ENCODE measurements around the gene LIMD2.

Gene LIMD2

GRCh38 chr17:63697341-63698286, 2.3 kb downstream of the LIMD2 start (continued):
- TF ChIP-seq HIC1 (tag by site-specific recombination; IDR thresholded peaks at IDR 0.05) (peak; percentile 78), SCRT1 (tag by site-specific recombination; IDR thresholded peaks at IDR 0.05; ENCODE audit: borderline replicate concordance) (peak; percentile 97), ZXDB (tag by site-specific recombination; IDR thresholded peaks at IDR 0.05) (peak; percentile 57), PATZ1 (tag by site-specific recombination; IDR thresholded peaks at IDR 0.05) (peak; percentile 84), GLIS2 (tag by site-specific recombination; IDR thresholded peaks at IDR 0.05) (peak; percentile 89), ZBTB10 (tag by site-specific recombination; IDR thresholded peaks at IDR 0.05) (peak; percentile 67; the same call in 1 of the 2 replicates)

GRCh38 chr17:63696381-63696961, 3.5 kb downstream of the LIMD2 start:
- CTCF ChIA-PET = interaction anchor here (0.6 to 3.7 kb wide), 14 partner anchors 9 to 846 kb away, joined by 3 to 27 read pairs (median 3); partner anchors contain the start of gene MAP3K3
- POLR2A ChIA-PET = interaction anchor here (1.2 to 2.0 kb wide), 3 partner anchors 75 to 131 kb away, joined by 4 to 5 read pairs (median 4); partner anchors contain the start of genes CCDC47, FTSJ3, MAP3K3 and PSMC5
- H3K4me3 ChIP-seq (ENCODE audit: low read depth, low read length) = no peak overlapping the region
- H3K27ac ChIP-seq (ENCODE audit: extremely low read depth, low read depth, low read length) = peak overlapping the region; percentile 0; the same call in 1 of the 2 replicates
- peaks cover 3 to 59% of the 10 kb centered on the region in 2 experiments; a peak in 2 of 3 replicates for H3K36me3 ChIP-seq (ENCODE audit: control insufficient read depth in 2 of 2, insufficient read depth in 1 of 2, low read length in 2 of 2)
- peaks cover 3% of the 10 kb centered on the region; the same call in 1 of the 2 replicates for H3K4me1 ChIP-seq (ENCODE audit: control insufficient read depth, insufficient read depth, low read length)
- H3K9me3 ChIP-seq (ENCODE audit: control insufficient read depth, insufficient read depth, low read depth, low read length) = no peaks in the 10 kb centered on the region
- TF ChIP-seq ZNF692 (tag by site-specific recombination; IDR thresholded peaks at IDR 0.05) (no peak), ZNF16 (tag by site-specific recombination; IDR thresholded peaks at IDR 0.05; ENCODE audit: low read depth) (no peak), SP2 (tag by site-specific recombination; IDR thresholded peaks at IDR 0.05) (no peak), CTCF (tag by site-specific recombination; IDR thresholded peaks at IDR 0.05) (peak; percentile 54; the same call in 1 of the 2 replicates), ZNF155 (tag by site-specific recombination; IDR thresholded peaks at IDR 0.05) (no peak), KLF17 (tag by site-specific recombination; IDR thresholded peaks at IDR 0.05) (no peak), ZNF214 (tag by site-specific recombination; IDR thresholded peaks at IDR 0.05; ENCODE audit: borderline replicate concordance) (no peak), GLIS2 (tag by site-specific recombination; IDR thresholded peaks at IDR 0.05) (0 out of 2 replicates have a peak, but pooled peaks have one; percentile 19), KLF9 (tag by site-specific recombination; IDR thresholded peaks at IDR 0.05; ENCODE audit: low read depth) (no peak), SETDB1 (IDR thresholded peaks at IDR 0.05; ENCODE audit: insufficient read length, low read length) (no peak), PRDM10 (tag by site-specific recombination; IDR thresholded peaks at IDR 0.05) (peak; percentile 41), ZNF664 (tag by site-specific recombination; IDR thresholded peaks at IDR 0.05) (no peak)
